Right lobe of liver (tissue), 6 donors: ENCODE measurements around the gene HOXA4. TPM values are rescaled to one million over a fixed set of nuclear protein-coding genes. Genes with fewer than 3 reads are reported as not detected.

Source experiments
- ATAC-seq, 4 donors: fragments of 200-7000 bp; cut with Tn5 transposase; one replicate each; pipeline ENCODE4 v1.9.1; 2020; ENCODE audit warnings: mild to moderate bottlenecking in 4 of 4, moderate library complexity in 4 of 4
- DNase-seq, 3 donors: peaks; one replicate each; pipeline ENCODE4 v3.0.0-alpha.2; 2020
- H3K27ac ChIP-seq, 3 donors: fragments of 200-600 bp; one replicate each; pipeline ENCODE4 v1.8.0; 2022
- H3K27me3 ChIP-seq, 2 donors: fragments of 200-600 bp; one replicate each; pipeline ENCODE4 v1.8.0; 2022
- H3K36me3 ChIP-seq, 4 donors: fragments of 200-600 bp; sonication (generic) in 1 of 4; one replicate each; pipeline versions ENCODE4 v1.5.1 to v1.8.0; 2017 to 2022; ENCODE audit warnings: control low read depth in 1 of 4
- H3K4me1 ChIP-seq, 4 donors: fragments of 200-600 bp; sonication (generic) in 1 of 4; one replicate each; pipeline versions ENCODE4 v1.5.1 to v1.8.0; 2017 to 2022; ENCODE audit warnings: control low read depth in 1 of 4
- H3K4me3 ChIP-seq, 3 donors: fragments of 200-600 bp; one replicate each; pipeline ENCODE4 v1.8.0; 2022
- H3K9me3 ChIP-seq, 4 donors: fragments of 200-600 bp; sonication (generic) in 1 of 4; one replicate each; pipeline versions ENCODE4 v1.5.1 to v1.8.0; 2017 to 2022; ENCODE audit warnings: control low read depth in 1 of 4
- POLR2A ChIP-seq: fragments of 450-650 bp; IDR thresholded peaks from one replicate; pipeline ENCODE4 v1.6.1; 2017; ENCODE audit warnings: antibody characterized with exemption, mild to moderate bottlenecking
- WGBS: methylation state at CpG from one replicate; pipeline ENCODE4 v1.1.6; 2018; ENCODE audit warnings: low coverage, low lambda C conversion rate; ENCODE audit not compliant: insufficient coverage; ENCODE audit errors: missing lambda C conversion rate; 5-methylcytosine and 5-hydroxymethylcytosine counted together
- intact Hi-C, 2 donors: fragments of 100-400 bp; cut with DNase I; formaldehyde crosslinking; loops; one replicate each; pipeline versions ENCODE4 v1.11.2 to v1.14.1; 2022
- total RNA-seq, 6 experiments: library from RNA; depleted of rRNA in 2 of 6; stranded (reverse); fragments of >200 nt in 2 of 6; fragmentation: NEBNext Ultra II Directional in 3 of 6; extraction: Animal tissue kit (Norgen Biotek cat#: 25700) in 3 of 6; gene quantifications; one replicate each; pipeline versions ENCODE4 v1.1.0 to v1.2.4, GENCODE V29; 2016 to 2023
- TF ChIP-seq, protein P1 (sequence below), 4 donors: fragments of 200-600 bp in 3 of 4; fragments of 450-650 bp in 1 of 4; IDR thresholded peaks; one replicate each; pipeline versions ENCODE4 v1.5.1 to v1.8.0; 2016 to 2022; ENCODE audit warnings: antibody characterized with exemption in 4 of 4, mild to moderate bottlenecking in 2 of 4
- donor health status: DM: no; HTN: yes; CAD: no.
- donor health status: DM: no; HTN: no; CAD: no.
- donor health status: DM: no; HTN: no; CAD: no.
- donor health status: DM: no; HTN: yes; CAD: no.
- donor health status: DM: no; HTN: yes; CAD: no.

HOXA4 gene
- total RNA-seq, 6 experiments from 2014 or later, result 0.55 to 1.6 (median 0.75) TPM; not detected in 1

DNA sequence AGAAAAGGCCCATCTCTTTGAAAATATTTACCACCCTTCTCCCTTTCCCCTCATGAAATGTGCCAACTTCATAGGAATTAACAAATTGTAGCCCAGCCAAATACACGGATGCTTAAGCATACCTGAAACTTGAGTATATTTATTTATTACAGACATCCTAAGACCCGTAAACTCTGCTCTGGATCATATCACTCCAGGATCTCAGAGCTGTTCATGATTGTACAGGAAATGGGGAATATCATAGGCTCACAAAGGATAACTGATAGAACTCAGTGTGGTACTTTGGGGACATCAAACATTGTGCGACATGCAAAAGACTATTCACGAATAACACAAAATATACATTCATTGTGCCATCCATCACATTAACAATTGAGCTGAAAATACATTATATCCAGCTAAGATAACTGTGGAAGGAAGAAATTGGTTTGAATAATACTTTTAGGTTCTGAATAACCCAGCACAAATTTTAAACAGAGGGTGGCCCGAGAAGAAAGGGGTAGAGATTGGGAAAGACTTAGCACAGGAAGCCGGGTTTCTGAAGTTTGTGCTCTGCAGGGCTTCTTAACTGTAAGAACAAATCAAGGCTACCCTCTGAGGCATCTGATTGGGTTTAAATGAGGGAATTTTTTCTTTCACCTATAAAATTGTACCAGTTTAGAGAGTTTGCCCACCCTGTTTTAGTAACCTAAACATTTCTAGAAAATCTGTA is 37.2 kb downstream of the HOXA4 start:
- intact Hi-C loops, result loop anchor here in 1 of 2 donors (10.0 kb wide), 1 partner anchor 71 kb away; the partner anchor contains the start of gene HOXA9
- H3K4me3 ChIP-seq, result no peak overlapping the region
- H3K27me3 ChIP-seq, result peaks cover 7 to 21% of the 10 kb centered on the region in 2 donors
- no peak for DNase-seq
- no peaks in the 10 kb centered on the region for H3K36me3 ChIP-seq
- no peaks in the 10 kb centered on the region for H3K4me1 ChIP-seq
- ATAC-seq, result no peak
- H3K9me3 ChIP-seq, result no peaks in the 10 kb centered on the region
- H3K27ac ChIP-seq, result no peak overlapping the region
- TF ChIP-seq, protein P1, sequence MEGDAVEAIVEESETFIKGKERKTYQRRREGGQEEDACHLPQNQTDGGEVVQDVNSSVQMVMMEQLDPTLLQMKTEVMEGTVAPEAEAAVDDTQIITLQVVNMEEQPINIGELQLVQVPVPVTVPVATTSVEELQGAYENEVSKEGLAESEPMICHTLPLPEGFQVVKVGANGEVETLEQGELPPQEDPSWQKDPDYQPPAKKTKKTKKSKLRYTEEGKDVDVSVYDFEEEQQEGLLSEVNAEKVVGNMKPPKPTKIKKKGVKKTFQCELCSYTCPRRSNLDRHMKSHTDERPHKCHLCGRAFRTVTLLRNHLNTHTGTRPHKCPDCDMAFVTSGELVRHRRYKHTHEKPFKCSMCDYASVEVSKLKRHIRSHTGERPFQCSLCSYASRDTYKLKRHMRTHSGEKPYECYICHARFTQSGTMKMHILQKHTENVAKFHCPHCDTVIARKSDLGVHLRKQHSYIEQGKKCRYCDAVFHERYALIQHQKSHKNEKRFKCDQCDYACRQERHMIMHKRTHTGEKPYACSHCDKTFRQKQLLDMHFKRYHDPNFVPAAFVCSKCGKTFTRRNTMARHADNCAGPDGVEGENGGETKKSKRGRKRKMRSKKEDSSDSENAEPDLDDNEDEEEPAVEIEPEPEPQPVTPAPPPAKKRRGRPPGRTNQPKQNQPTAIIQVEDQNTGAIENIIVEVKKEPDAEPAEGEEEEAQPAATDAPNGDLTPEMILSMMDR (IDR thresholded peaks at IDR 0.05), result no peak
- TF ChIP-seq POLR2A, result no peak
- WGBS, result 36% methylated on average over 6 of the region's 6 CpGs

GRCh38 chr7:27092819-27093110 is 37.8 kb downstream of the HOXA4 start:
- Histone ChIP-seq H3K9me3 (no peaks in the 10 kb centered on the region), H3K27ac (no peak overlapping the region), H3K27me3 (peaks cover 7 to 21% of the 10 kb centered on the region in 2 donors), H3K4me3 (no peak overlapping the region), H3K36me3 (no peaks in the 10 kb centered on the region), H3K4me1 (no peaks in the 10 kb centered on the region)
- no peak for ATAC-seq
- no peak for TF ChIP-seq POLR2A
- TF ChIP-seq, protein P1 (IDR thresholded peaks at IDR 0.05), result no peak
- WGBS, result 43% methylated on average over 1 of the region's 1 CpG
- no peak for DNase-seq
- intact Hi-C loops, result loop anchor here in 1 of 2 donors (10.0 kb wide), 1 partner anchor 72 kb away; the partner anchor contains the start of gene HOXA9

GRCh38 chr7:27091941-27092818 is 38.4 kb downstream of the HOXA4 start:
- ATAC-seq (no peak), DNase-seq (no peak)
- Histone ChIP-seq H3K4me3 (no peak overlapping the region), H3K9me3 (no peaks in the 10 kb centered on the region), H3K27me3 (peaks cover 7 to 25% of the 10 kb centered on the region in 2 donors), H3K4me1 (no peaks in the 10 kb centered on the region), H3K27ac (no peak overlapping the region), H3K36me3 (no peaks in the 10 kb centered on the region)
- intact Hi-C loops, result loop anchor here in 1 of 2 donors (10.0 kb wide), 1 partner anchor 73 kb away; the partner anchor contains the start of gene HOXA9
- no peak for TF ChIP-seq POLR2A
- TF ChIP-seq, protein P1 (IDR thresholded peaks at IDR 0.05), result no peak
- WGBS, result 17% methylated on average over 9 of the region's 9 CpGs

DNA sequence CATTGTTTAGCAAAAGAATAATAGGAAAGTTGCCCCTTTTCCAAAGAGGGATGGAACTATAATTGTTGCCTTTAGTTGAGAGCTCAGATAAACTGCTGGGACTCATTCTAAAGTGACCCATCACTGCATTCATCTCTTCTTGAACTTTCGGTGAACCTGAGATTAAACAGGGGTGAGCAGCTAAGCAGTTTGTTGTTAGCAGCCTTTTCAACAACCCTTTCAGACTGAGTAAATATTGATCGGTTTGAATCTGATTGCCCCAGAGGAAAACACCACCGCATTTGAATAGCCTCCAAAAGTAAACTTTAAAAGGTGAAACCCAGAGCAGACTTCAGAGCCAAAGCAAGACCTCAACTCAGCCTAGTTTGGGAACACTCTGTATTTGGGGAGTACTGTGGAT is 39.5 kb downstream of the HOXA4 start:
- no peaks in the 10 kb centered on the region for H3K4me1 ChIP-seq
- H3K27ac ChIP-seq, result no peak overlapping the region
- DNase-seq (no peak), ATAC-seq (no peak)
- no peaks in the 10 kb centered on the region for H3K9me3 ChIP-seq
- no peak overlapping the region for H3K4me3 ChIP-seq
- intact Hi-C loops, result loop anchor here in 1 of 2 donors (10.0 kb wide), 1 partner anchor 74 kb away; the partner anchor contains the start of gene HOXA9
- no peak for TF ChIP-seq POLR2A
- TF ChIP-seq, protein P1 (IDR thresholded peaks at IDR 0.05), result no peak
- 4% methylated on average over 3 of the region's 3 CpGs for WGBS
- H3K36me3 ChIP-seq, result no peaks in the 10 kb centered on the region
- peaks cover 7 to 30% of the 10 kb centered on the region in 2 donors for H3K27me3 ChIP-seq
